Keratinocyte (primary cell): Measurements from ENCODE around the gene FAM53B. TPM values are rescaled to one million over a fixed set of nuclear protein-coding genes. Genes with fewer than 3 reads are reported as not detected.

Experiments used
- DNase-seq: peaks from one replicate; pipeline ENCODE4 v3.0.0-alpha.2; 2011; ENCODE audit warnings: low read depth, missing footprints, low spot score
- FAIRE-seq: peaks from 2 replicates; lab custom pipeline; 2011; peaks lifted over from hg19 to GRCh38; lab: Jason Lieb, UNC
- H2AFZ ChIP-seq: 2 replicates; pipeline ENCODE4 v1.6.0; 2012; ENCODE audit warnings: low read length, control low read depth, inconsistent platforms; ENCODE audit not compliant: control insufficient read depth
- H3K27ac ChIP-seq: 2 replicates; pipeline ENCODE4 v1.5.1; 2011; ENCODE audit warnings: low read length; ENCODE audit not compliant: control insufficient read depth, insufficient read depth
- H3K27me3 ChIP-seq: 3 replicates; pipeline ENCODE4 v1.6.0; 2011; ENCODE audit warnings: low read length; ENCODE audit not compliant: control insufficient read depth, insufficient read depth; ENCODE audit errors: extremely low read depth
- H3K36me3 ChIP-seq, 2 experiments: 2 replicates in 1 of 2; 3 replicates in 1 of 2; pipeline ENCODE4 v1.5.1; 2011; ENCODE audit warnings: low read length in 2 of 2, mild to moderate bottlenecking in 1 of 2; ENCODE audit not compliant: control insufficient read depth in 2 of 2, insufficient read depth in 2 of 2; ENCODE audit errors: extremely low read depth in 1 of 2
- H3K4me1 ChIP-seq: 3 replicates; pipeline ENCODE4 v1.5.1; 2011; ENCODE audit warnings: low read length; ENCODE audit not compliant: control insufficient read depth, insufficient read depth; ENCODE audit errors: extremely low read depth
- H3K4me2 ChIP-seq: 3 replicates; pipeline ENCODE4 v1.6.0; 2011; ENCODE audit warnings: low read depth, low read length; ENCODE audit not compliant: control insufficient read depth, insufficient read depth; ENCODE audit errors: extremely low read depth
- H3K4me3 ChIP-seq, 3 experiments: fragments of 200-600 bp in 1 of 3; sonication (generic) in 1 of 3; 2 replicates in 2 of 3; 3 replicates in 1 of 3; pipeline ENCODE4 v1.5.1; 2011 to 2016; ENCODE audit warnings: low read length in 3 of 3, mild to moderate bottlenecking in 3 of 3, control low read depth in 2 of 3, inconsistent platforms in 1 of 3, low read depth in 1 of 3, mixed read lengths in 1 of 3, mixed run types in 1 of 3, moderate library complexity in 1 of 3; ENCODE audit not compliant: control insufficient read depth in 2 of 3, insufficient read depth in 2 of 3; ENCODE audit errors: extremely low read depth in 1 of 3
- H3K79me2 ChIP-seq: 2 replicates; pipeline ENCODE4 v1.6.0; 2012; ENCODE audit warnings: low read length; ENCODE audit not compliant: control insufficient read depth, insufficient read depth
- H3K9ac ChIP-seq: 3 replicates; pipeline ENCODE4 v1.6.0; 2011; ENCODE audit warnings: low read length; ENCODE audit not compliant: control insufficient read depth, insufficient read depth; ENCODE audit errors: extremely low read depth
- H3K9me1 ChIP-seq: 3 replicates; pipeline ENCODE4 v1.6.0; 2011; ENCODE audit warnings: low read length; ENCODE audit not compliant: control insufficient read depth, insufficient read depth; ENCODE audit errors: extremely low read depth
- H3K9me3 ChIP-seq: 2 replicates; pipeline ENCODE4 v1.5.1; 2012; ENCODE audit warnings: low read depth, low read length; ENCODE audit not compliant: control insufficient read depth
- H4K20me1 ChIP-seq: 3 replicates; pipeline ENCODE4 v1.6.0; 2011; ENCODE audit warnings: low read length; ENCODE audit not compliant: control insufficient read depth, insufficient read depth; ENCODE audit errors: extremely low read depth
- EZH2 ChIP-seq: IDR thresholded peaks from one replicate; pipeline ENCODE4 v1.6.1; 2012; ENCODE audit warnings: inconsistent platforms, mild to moderate bottlenecking, low read length, moderate library complexity
- dilution Hi-C: fragments of 300-500 bp; cut with MboI; formaldehyde crosslinking; loops from one replicate; pipeline ENCODE4 v1.7.0; 2020; ENCODE audit warnings: low sequenced_read_pairs; ENCODE audit not compliant: extremely low pct_ligation_motif_present
- polyA plus RNA-seq, 5 experiments: library from polyadenylated mRNA; depleted of rRNA in 3 of 5; stranded (reverse) in 3 of 5; stranded (forward) in 1 of 5; unstranded in 1 of 5; fragments of >200 nt; gene quantifications; 1 replicate in 1 of 5; 2 replicates in 3 of 5; 3 replicates in 1 of 5; pipeline versions ENCODE4 v1.2.1 to v1.2.3, GENCODE V29; 2011 to 2012; ENCODE audit warnings: missing spikeins in 2 of 5, low read depth in 1 of 5, low replicate concordance in 1 of 5
- TF ChIP-seq, protein P1 (sequence below), 3 experiments: IDR thresholded peaks in 1 of 3; conservative IDR thresholded peaks in 1 of 3; optimal IDR thresholded peaks in 1 of 3; 2 replicates in 2 of 3; 3 replicates in 1 of 3; pipeline versions ENCODE3 to v1.5.1; 2011; ENCODE audit warnings: low read length in 3 of 3, mild to moderate bottlenecking in 3 of 3, moderate library complexity in 2 of 3, control low read depth in 1 of 3, inconsistent platforms in 1 of 3; ENCODE audit not compliant: insufficient read depth in 2 of 3; ENCODE audit errors: extremely low read depth in 1 of 3

FAM53B gene
- polyA plus RNA-seq, 1 donor (not counting 4 experiments of a cell fraction or from before 2014, with no cell fraction given): 8.6 TPM

GRCh38 chr10:124619195-124619594, 125.0 kb downstream of the FAM53B start:
- Histone ChIP-seq H4K20me1 (no peaks in the 10 kb centered on the region), H3K4me2 (peak overlapping the region; percentile 74), H3K4me1 (peaks cover 15% of the 10 kb centered on the region), H3K36me3 (peaks cover 3 to 16% of the 10 kb centered on the region in 2 experiments), H3K27me3 (no peaks in the 10 kb centered on the region), H3K9me1 (no peaks in the 10 kb centered on the region), H3K9ac (peak overlapping the region; percentile 9), H2AFZ (no peak overlapping the region), H3K9me3 (no peaks in the 10 kb centered on the region), H3K27ac (no peak overlapping the region), H3K79me2 (no peaks in the 10 kb centered on the region), H3K4me3 (peak overlapping the region in 1 of 3 experiments; percentile 34)
- DNase-seq (no peak), FAIRE-seq (peak; percentile 76)
- TF ChIP-seq, protein P1, sequence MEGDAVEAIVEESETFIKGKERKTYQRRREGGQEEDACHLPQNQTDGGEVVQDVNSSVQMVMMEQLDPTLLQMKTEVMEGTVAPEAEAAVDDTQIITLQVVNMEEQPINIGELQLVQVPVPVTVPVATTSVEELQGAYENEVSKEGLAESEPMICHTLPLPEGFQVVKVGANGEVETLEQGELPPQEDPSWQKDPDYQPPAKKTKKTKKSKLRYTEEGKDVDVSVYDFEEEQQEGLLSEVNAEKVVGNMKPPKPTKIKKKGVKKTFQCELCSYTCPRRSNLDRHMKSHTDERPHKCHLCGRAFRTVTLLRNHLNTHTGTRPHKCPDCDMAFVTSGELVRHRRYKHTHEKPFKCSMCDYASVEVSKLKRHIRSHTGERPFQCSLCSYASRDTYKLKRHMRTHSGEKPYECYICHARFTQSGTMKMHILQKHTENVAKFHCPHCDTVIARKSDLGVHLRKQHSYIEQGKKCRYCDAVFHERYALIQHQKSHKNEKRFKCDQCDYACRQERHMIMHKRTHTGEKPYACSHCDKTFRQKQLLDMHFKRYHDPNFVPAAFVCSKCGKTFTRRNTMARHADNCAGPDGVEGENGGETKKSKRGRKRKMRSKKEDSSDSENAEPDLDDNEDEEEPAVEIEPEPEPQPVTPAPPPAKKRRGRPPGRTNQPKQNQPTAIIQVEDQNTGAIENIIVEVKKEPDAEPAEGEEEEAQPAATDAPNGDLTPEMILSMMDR (optimal IDR thresholded peaks at IDR 0.05 in 1 of 3, IDR thresholded peaks at IDR 0.05 in 1 of 3, conservative IDR thresholded peaks at IDR 0.05 in 1 of 3; ENCODE audit: extremely low read depth in 1 of 3, insufficient read depth in 2 of 3, low read length in 3 of 3): no peak
- TF ChIP-seq EZH2: no peak
- dilution Hi-C loops: no loop called here

DNA sequence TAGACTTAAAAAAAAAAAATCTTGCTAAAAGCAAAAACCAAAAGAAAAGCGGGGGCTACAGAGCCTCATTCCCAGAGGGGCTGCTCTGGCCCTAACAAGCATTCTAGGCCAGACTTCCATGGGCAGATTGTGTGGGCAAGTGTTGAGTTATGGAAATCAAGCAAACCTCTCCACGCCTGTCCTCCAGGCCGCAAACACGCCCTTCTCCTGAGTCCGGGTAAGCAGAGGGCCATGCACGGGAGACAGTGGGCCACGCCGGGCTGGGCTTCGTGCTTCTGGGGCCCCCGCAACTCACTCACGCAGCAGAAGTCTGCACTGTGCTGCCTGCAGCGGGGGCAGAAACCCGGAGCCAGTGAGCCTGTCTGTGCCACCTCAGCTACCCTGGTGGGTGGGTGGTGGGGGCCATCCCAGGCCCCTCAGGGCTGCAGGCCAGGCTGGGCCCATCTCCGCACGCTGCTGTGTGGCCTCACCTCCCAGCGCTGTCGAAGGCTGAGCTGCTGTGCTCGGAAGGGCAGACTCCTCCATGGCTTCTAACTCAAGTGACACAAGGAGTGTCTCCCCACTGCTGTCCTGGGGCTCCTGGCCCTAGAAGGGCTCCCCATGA, 125.6 kb downstream of the FAM53B start:
- no peak overlapping the region for H3K9ac ChIP-seq

More for the DNA sequence above, 125.6 kb downstream of the FAM53B start:
- H3K4me1 ChIP-seq: peaks cover 15% of the 10 kb centered on the region
- no peaks in the 10 kb centered on the region for H4K20me1 ChIP-seq
- dilution Hi-C loops: no loop called here
- H2AFZ ChIP-seq: no peak overlapping the region
- FAIRE-seq (no peak), DNase-seq (no peak)
- H3K9me3 ChIP-seq: no peaks in the 10 kb centered on the region
- peaks cover 3 to 16% of the 10 kb centered on the region in 2 experiments for H3K36me3 ChIP-seq
- H3K4me3 ChIP-seq: no peak overlapping the region
- H3K27me3 ChIP-seq: no peaks in the 10 kb centered on the region
- no peaks in the 10 kb centered on the region for H3K9me1 ChIP-seq
- no peak overlapping the region for H3K27ac ChIP-seq
- TF ChIP-seq EZH2: no peak
- TF ChIP-seq, protein P1 (optimal IDR thresholded peaks at IDR 0.05 in 1 of 3, IDR thresholded peaks at IDR 0.05 in 1 of 3, conservative IDR thresholded peaks at IDR 0.05 in 1 of 3; ENCODE audit: extremely low read depth in 1 of 3, insufficient read depth in 2 of 3, low read length in 3 of 3): no peak
- peak overlapping the region; percentile 74 for H3K4me2 ChIP-seq
- no peaks in the 10 kb centered on the region for H3K79me2 ChIP-seq
